Esophagus muscularis mucosa (tissue), 3 donors: ENCODE measurements around the gene GABRD.

Experiments
- EP300 ChIP-seq: sonication (generic); formaldehyde crosslinking; IDR thresholded peaks from one replicate; pipeline ENCODE4 v1.6.1; 2017; ENCODE audit warnings: antibody characterized with exemption
- TF ChIP-seq, protein P1 (sequence below), 3 experiments: fragments of 200-600 bp in 2 of 3; fragments of 450-650 bp in 1 of 3; sonication (generic) in 2 of 3; IDR thresholded peaks; one replicate each; pipeline ENCODE4 v1.5.1; 2017 to 2019; ENCODE audit warnings: antibody characterized with exemption in 3 of 3, mild to moderate bottlenecking in 2 of 3, moderate library complexity in 1 of 3

GRCh38 chr1:2072109-2072806 lies 53.1 kb downstream of the GABRD start:
- TF ChIP-seq EP300, result no peak
- TF ChIP-seq, protein P1, sequence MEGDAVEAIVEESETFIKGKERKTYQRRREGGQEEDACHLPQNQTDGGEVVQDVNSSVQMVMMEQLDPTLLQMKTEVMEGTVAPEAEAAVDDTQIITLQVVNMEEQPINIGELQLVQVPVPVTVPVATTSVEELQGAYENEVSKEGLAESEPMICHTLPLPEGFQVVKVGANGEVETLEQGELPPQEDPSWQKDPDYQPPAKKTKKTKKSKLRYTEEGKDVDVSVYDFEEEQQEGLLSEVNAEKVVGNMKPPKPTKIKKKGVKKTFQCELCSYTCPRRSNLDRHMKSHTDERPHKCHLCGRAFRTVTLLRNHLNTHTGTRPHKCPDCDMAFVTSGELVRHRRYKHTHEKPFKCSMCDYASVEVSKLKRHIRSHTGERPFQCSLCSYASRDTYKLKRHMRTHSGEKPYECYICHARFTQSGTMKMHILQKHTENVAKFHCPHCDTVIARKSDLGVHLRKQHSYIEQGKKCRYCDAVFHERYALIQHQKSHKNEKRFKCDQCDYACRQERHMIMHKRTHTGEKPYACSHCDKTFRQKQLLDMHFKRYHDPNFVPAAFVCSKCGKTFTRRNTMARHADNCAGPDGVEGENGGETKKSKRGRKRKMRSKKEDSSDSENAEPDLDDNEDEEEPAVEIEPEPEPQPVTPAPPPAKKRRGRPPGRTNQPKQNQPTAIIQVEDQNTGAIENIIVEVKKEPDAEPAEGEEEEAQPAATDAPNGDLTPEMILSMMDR (IDR thresholded peaks at IDR 0.05), result no peak
